ENCODE results near the gene ARL6IP1.

GRCh38 chr16:18789515-18789849 is 11.9 kb downstream of the ARL6IP1 start:
- TF ChIP-seq CTCF (conservative IDR thresholded peaks at IDR 0.05; ENCODE audit: low read length), result no peak
- no peak for TF ChIP-seq EZH2phosphoT487 (IDR thresholded peaks at IDR 0.05; ENCODE audit: borderline replicate concordance)

All from Loucy (cell line).